Activated CD4-positive, alpha-beta T cell treated with anti-CD3 and anti-CD28 coated beads for 36 hours (primary cell): ENCODE results near the gene DISP3. TPM values are rescaled to one million over a fixed set of nuclear protein-coding genes. Genes with fewer than 3 reads are reported as not detected.

Experiments
- ATAC-seq: fragments of 200-7000 bp; cut with Tn5 transposase; one replicate; pipeline ENCODE4 v1.10.0; 2021; ENCODE audit warnings: mild to moderate bottlenecking, moderate library complexity
- CTCF ChIA-PET: fragments of 350-600 bp; sonication (Branson Sonifier 250); formaldehyde crosslinking; loops from one replicate; lab custom pipeline; 2021; ENCODE audit warnings: antibody characterized with exemption; lab: Charles Lee
- POLR2A ChIA-PET: fragments of 350-600 bp; sonication (Branson Sonifier 250); formaldehyde crosslinking; loops from one replicate; lab custom pipeline; 2021; ENCODE audit warnings: antibody characterized with exemption, inconsistent platforms; lab: Charles Lee
- DNase-seq: peaks from one replicate; pipeline ENCODE4 v3.0.0-alpha.2; 2020
- H3K27ac Mint-ChIP-seq: one replicate; pipeline ENCODE4 v1.8.0; 2021; ENCODE audit warnings: mixed read lengths
- H3K27me3 Mint-ChIP-seq: one replicate; pipeline ENCODE4 v1.8.0; 2021; ENCODE audit warnings: mixed read lengths
- H3K36me3 Mint-ChIP-seq: one replicate; pipeline ENCODE4 v1.8.0; 2021; ENCODE audit warnings: low read depth, mixed read lengths
- H3K4me1 Mint-ChIP-seq: one replicate; pipeline ENCODE4 v1.8.0; 2021; ENCODE audit warnings: mixed read lengths
- H3K4me3 Mint-ChIP-seq: one replicate; pipeline ENCODE4 v1.8.0; 2021; ENCODE audit warnings: mild to moderate bottlenecking, moderate library complexity, mixed read lengths
- H3K9me3 Mint-ChIP-seq: one replicate; pipeline ENCODE4 v1.8.0; 2021; ENCODE audit warnings: low read depth, mixed read lengths
- intact Hi-C, 2 experiments: fragments of 100-400 bp; cut with DNase I in 1 of 2; cut with micrococcal nuclease in 1 of 2; formaldehyde crosslinking; loops; one replicate each; pipeline versions ENCODE4 v1.14.2 to v1.15.1; 2022 to 2024; cut with DNase I, micrococcal nuclease
- total RNA-seq, 2 experiments: library from RNA; stranded (reverse); gene quantifications; one replicate each; pipeline ENCODE4 v1.2.3, GENCODE V29; 2021

Gene DISP3
- total RNA-seq, 2 experiments from 2014 or later: 0.55 to 0.58 TPM

DNA sequence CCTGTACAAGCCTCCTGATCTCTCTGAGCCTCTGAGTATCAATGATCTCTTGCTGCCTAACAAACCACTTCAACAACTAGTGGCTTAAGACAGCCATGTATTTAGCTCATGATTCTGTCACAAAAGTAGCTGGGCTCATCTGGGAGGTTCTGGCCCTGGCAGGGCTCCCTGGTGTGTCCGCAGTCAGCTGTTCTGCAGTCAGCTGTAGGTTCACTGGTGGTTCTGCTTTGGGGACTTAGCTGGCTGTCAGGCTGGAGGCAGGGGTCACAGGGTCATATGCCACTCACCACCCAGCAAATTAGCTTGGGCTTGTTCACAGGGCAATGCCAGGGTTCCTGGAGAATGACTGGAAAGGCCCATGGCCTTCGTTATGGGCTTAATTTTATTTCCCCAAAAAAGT lies 64.8 kb downstream of the DISP3 start:
- ChIA-PET CTCF (no interaction called here), POLR2A (interaction anchor here (0.6 kb wide), 1 partner anchor 181 kb away, joined by 3 read pairs; no protein-coding TSS in a partner anchor)
- Mint-ChIP-seq H3K27me3 (peaks cover 3% of the 10 kb centered on the region), H3K27ac (no peak overlapping the region), H3K4me1 (no peaks in the 10 kb centered on the region), H3K4me3 (no peak overlapping the region), H3K36me3 (no peaks in the 10 kb centered on the region), H3K9me3 (no peaks in the 10 kb centered on the region)
- ATAC-seq: no peak
- intact Hi-C loops: no loop called here
- no peak for DNase-seq

DNA sequence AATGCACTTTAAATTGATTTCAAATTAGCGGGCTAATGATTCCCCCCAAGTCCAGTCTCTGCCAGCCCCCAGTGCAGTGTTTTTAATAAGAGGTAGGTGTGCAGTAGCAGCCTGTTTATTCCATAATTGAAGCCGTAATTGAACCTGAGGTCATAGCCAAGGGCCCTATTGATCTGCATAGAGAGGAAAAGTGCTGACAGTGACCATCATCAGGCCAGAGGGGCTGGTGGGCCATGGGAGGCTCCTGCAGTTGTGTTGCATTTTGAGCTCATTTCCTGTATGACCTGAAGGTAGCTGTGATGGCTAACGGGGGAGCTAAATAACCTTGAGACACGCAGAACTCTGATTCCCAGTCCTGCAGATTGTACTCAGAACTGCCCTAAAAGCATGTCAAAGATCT lies 67.5 kb downstream of the DISP3 start:
- H3K27ac Mint-ChIP-seq: no peak overlapping the region
- H3K4me3 Mint-ChIP-seq: no peak overlapping the region
- ATAC-seq (no peak), DNase-seq (no peak)
- no peaks in the 10 kb centered on the region for H3K36me3 Mint-ChIP-seq
- no peaks in the 10 kb centered on the region for H3K4me1 Mint-ChIP-seq
- ChIA-PET CTCF (interaction anchor here (0.9 kb wide), 1 partner anchor 99 kb away, joined by 3 read pairs; no protein-coding TSS in a partner anchor), POLR2A (no interaction called here)
- H3K9me3 Mint-ChIP-seq: no peaks in the 10 kb centered on the region
- peaks cover 14% of the 10 kb centered on the region for H3K27me3 Mint-ChIP-seq
- intact Hi-C loops: no loop called here

DNA sequence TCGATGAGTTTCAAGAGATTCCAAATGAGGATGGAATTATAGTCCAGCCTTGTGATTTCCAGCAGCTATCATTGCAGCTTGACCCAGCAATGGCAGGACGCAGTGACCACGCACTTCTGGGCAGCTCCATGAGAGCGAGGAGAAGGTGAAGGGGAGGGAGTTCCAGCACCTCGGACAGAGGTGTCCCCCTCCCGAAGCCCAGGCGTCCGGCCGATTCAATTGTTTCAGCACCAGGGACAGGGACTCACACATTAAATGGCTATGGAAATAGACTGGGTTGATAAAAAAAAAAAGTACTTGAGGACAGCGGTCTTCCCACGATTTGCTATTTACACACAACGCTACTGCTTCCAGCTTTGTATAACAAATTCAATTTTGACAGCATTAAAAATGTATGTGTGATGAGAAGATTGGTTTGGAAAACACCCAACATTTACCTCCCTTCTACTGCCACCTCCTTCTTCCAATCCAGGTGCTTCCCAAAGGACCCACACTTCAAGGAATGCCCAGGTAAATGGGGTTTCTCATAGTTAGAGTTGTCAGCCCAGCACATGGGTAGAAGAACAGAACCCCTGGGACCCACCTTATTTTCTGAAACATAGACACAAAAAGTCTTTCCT lies 71.8 kb downstream of the DISP3 start:
- Mint-ChIP-seq H3K4me1 (no peaks in the 10 kb centered on the region), H3K27me3 (peaks cover 43% of the 10 kb centered on the region), H3K27ac (no peak overlapping the region), H3K4me3 (no peak overlapping the region), H3K36me3 (no peaks in the 10 kb centered on the region), H3K9me3 (no peaks in the 10 kb centered on the region)
- intact Hi-C loops: no loop called here
- POLR2A ChIA-PET: no interaction called here
- CTCF ChIA-PET: interaction anchor here (0.7 to 1.3 kb wide), 3 partner anchors 22 to 55 kb away, joined by 3 to 4 read pairs (median 3); no protein-coding TSS in a partner anchor
- peak; percentile 70 for DNase-seq
- no peak for ATAC-seq

DNA sequence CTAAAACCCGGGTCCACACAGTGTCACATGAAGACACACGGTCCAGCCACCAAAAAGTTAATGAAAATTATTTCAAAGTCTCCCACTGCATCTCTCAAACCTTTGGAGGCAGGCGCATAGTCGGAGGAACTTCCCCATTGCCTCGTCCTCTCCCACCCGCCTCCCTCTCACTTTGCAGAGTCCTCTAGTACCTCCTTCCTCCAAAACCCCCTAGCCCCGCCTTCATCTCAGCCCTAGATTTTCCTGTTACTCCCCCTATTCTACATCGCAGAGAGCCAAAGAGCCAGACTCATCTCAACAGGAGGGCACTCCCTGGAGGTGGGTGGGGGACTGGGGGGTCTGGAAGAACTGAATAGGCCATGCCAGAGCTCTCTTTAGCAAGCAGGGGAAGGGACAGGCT lies 79.3 kb downstream of the DISP3 start:
- H3K36me3 Mint-ChIP-seq: no peaks in the 10 kb centered on the region
- no peaks in the 10 kb centered on the region for H3K9me3 Mint-ChIP-seq
- H3K4me3 Mint-ChIP-seq: no peak overlapping the region
- DNase-seq (no peak), ATAC-seq (no peak)
- H3K4me1 Mint-ChIP-seq: no peaks in the 10 kb centered on the region
- no peak overlapping the region for H3K27ac Mint-ChIP-seq
- ChIA-PET CTCF (no interaction called here), POLR2A (no interaction called here)
- intact Hi-C loops: no loop called here
- peaks cover 43% of the 10 kb centered on the region for H3K27me3 Mint-ChIP-seq

DNA sequence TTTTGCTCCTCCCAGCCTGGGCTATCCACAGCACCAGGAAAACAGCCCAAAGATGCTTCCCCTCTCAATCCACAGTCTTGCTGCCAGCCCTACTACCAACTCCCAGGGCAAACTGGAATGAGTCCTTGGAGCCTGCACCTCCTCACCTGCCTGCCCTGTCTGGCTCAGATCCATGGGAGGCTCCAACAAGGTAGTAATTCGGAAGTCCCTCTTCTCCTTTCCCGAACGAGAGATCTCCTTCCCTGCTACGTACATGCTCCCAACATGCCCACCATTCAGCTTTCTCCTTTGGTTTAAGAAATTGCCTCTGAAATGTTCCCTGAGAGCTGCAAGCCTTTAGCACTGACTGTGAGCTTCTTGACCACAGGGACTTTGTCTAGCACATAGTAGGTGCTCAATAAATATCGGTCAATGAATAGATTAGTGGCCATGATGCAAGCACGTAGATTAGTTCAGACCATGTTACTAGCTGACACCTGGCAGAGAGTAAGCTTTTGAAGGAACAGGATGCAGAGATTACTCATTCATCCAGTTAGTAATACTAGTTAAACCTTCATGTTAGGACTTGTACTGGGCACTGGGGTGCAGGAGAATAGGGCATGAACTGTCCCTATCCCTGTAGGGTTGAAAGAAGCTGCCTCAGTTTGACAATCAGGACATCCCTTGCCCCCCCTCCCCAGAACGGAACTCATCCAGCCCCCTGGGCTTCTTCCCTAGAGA lies 80.1 kb downstream of the DISP3 start:
- intact Hi-C loops: no loop called here
- no peak overlapping the region for H3K27ac Mint-ChIP-seq
- no peaks in the 10 kb centered on the region for H3K4me1 Mint-ChIP-seq
- ChIA-PET CTCF (interaction anchor here (1.8 kb wide), 1 partner anchor 11 kb away, joined by 8 read pairs; no protein-coding TSS in a partner anchor), POLR2A (no interaction called here)
- DNase-seq (no peak), ATAC-seq (no peak)
- no peak overlapping the region for H3K4me3 Mint-ChIP-seq
- peaks cover 36% of the 10 kb centered on the region for H3K27me3 Mint-ChIP-seq
- H3K9me3 Mint-ChIP-seq: no peaks in the 10 kb centered on the region
- no peaks in the 10 kb centered on the region for H3K36me3 Mint-ChIP-seq

DNA sequence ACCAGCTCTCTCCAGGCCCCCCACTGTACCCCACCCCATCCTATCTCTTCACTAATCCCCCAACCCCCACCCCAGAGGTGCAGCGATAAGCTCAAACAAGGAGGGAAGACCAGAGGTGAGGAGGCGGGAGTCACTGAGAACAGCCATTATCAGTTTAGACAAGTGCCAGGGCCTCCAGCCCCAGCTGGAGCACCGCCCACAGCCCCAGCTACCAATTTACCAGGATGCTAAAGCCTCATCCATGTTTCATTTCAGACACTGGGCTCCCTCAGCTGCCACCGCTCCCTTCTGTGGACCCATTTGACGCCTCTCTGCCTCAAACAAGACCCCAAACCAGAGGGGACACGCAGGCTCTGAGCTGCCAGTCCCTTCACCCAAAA lies 80.6 kb downstream of the DISP3 start:
- Mint-ChIP-seq H3K4me3 (no peak overlapping the region), H3K27ac (no peak overlapping the region), H3K27me3 (peaks cover 31% of the 10 kb centered on the region), H3K4me1 (no peaks in the 10 kb centered on the region), H3K36me3 (no peaks in the 10 kb centered on the region), H3K9me3 (no peaks in the 10 kb centered on the region)
- ATAC-seq: no peak
- ChIA-PET CTCF (interaction anchor here (1.8 kb wide), 1 partner anchor 11 kb away, joined by 8 read pairs; no protein-coding TSS in a partner anchor), POLR2A (no interaction called here)
- intact Hi-C loops: no loop called here
- DNase-seq: no peak

DNA sequence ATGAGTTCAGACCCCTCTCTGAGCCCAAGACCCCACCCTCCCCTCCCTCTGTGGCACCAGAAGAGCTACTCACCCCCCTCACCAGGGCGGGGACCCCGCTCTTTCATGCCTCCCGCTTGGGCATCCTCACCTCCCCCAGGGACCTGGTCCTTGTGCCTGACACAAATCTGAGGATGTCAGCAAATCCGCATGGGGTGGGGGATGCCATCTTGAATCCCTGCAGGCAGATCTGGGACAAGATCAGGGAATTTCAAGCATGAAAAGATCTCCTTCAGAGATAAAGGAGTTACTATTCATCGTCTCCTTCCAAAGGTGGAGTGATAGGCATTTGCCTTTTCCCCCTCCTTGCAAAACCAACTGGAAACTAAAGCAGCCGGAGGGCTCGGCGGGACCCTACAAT lies 81.1 kb downstream of the DISP3 start:
- CTCF ChIA-PET: interaction anchor here (1.8 kb wide), 1 partner anchor 10 kb away, joined by 8 read pairs; no protein-coding TSS in a partner anchor
- POLR2A ChIA-PET: no interaction called here

DNA sequence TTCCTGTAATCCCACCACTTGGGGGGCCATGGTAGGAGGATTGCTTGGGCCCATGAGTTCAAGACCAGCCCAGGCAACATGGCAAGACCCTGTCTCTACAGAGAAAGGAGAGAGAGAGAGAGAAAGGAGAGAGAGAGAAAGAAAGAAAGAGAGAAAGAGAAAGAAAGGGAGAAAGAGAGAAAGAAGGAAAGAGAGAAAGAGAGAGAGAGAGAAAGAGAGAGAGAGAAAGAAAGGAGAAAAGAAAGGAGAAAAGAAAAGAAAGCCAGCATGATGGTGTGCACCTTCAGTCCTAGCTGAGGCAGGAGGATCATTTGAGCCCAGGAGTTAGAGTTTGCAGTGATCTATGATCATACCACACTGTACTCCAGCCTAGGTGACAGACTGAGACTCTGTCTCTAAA lies 82.8 kb downstream of the DISP3 start:
- no peaks in the 10 kb centered on the region for H3K9me3 Mint-ChIP-seq
- DNase-seq (no peak), ATAC-seq (no peak)
- intact Hi-C loops: no loop called here
- no peaks in the 10 kb centered on the region for H3K4me1 Mint-ChIP-seq
- CTCF ChIA-PET: no interaction called here
- H3K27ac Mint-ChIP-seq: no peak overlapping the region
- H3K36me3 Mint-ChIP-seq: no peaks in the 10 kb centered on the region
- H3K4me3 Mint-ChIP-seq: no peak overlapping the region
- POLR2A ChIA-PET: no interaction called here
- H3K27me3 Mint-ChIP-seq: peaks cover 17% of the 10 kb centered on the region

More for the DNA sequence above, 81.1 kb downstream of the DISP3 start:
- no peak overlapping the region for H3K27ac Mint-ChIP-seq
- H3K27me3 Mint-ChIP-seq: peaks cover 27% of the 10 kb centered on the region
- no peaks in the 10 kb centered on the region for H3K9me3 Mint-ChIP-seq
- no peak overlapping the region for H3K4me3 Mint-ChIP-seq
- no peaks in the 10 kb centered on the region for H3K36me3 Mint-ChIP-seq
- DNase-seq (no peak), ATAC-seq (no peak)
- H3K4me1 Mint-ChIP-seq: no peaks in the 10 kb centered on the region
- intact Hi-C loops: no loop called here

DNA sequence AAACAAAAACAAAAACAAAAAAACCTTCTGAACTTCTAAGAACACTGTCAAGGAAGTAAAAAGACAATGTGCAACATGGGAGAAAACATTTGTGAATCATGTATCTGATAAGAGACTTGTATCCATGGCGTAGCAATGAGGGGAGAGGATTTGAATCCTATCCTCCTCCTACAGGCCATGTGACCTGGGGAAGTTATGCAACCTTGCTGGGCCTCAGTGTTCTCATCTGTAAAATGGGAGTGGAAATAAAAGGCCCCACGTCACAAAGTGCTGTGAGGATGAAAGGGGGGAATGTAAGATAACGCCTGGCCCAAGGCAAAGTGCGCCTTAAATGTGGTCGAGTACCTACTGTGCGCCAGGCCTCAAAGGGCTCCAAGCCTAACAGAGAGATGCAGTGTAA lies 83.7 kb downstream of the DISP3 start:
- peaks cover 15% of the 10 kb centered on the region for H3K27me3 Mint-ChIP-seq
- H3K9me3 Mint-ChIP-seq: no peaks in the 10 kb centered on the region
- CTCF ChIA-PET: interaction anchor here (1.3 kb wide), 1 partner anchor 10 kb away, joined by 4 read pairs; no protein-coding TSS in a partner anchor
- no peaks in the 10 kb centered on the region for H3K4me1 Mint-ChIP-seq
- DNase-seq (no peak), ATAC-seq (no peak)
- POLR2A ChIA-PET: no interaction called here
- H3K36me3 Mint-ChIP-seq: no peaks in the 10 kb centered on the region
- no peak overlapping the region for H3K27ac Mint-ChIP-seq
- intact Hi-C loops: no loop called here
- H3K4me3 Mint-ChIP-seq: no peak overlapping the region

DNA sequence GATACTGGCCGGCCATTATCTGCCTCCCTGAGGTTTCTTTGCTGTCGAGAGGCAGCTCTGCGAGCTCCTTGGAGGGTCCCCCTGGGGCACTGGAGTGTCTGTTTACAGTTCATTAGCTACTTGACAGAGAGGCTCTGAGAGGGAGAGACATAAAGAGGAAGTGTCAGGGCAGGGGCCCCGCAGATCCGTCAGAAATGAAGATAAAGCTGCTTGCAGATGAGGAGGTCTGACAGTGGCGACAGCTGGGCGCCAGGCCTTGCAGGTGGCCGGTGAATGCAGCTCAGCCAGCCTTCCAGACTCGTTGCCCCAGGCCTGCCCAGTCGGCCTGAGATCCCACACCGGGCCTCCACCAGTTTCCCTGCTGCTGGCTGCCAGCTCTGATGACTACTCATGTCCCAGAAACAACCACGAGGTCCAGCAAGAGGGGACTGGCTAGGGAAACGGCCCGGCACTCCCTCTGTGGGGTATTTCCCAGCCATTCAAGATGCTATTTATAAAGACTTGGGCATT lies 84.7 kb downstream of the DISP3 start:
- ChIA-PET POLR2A (no interaction called here), CTCF (interaction anchor here (0.6 kb wide), 2 partner anchors 76 to 156 kb away, joined by 3 to 4 read pairs; no protein-coding TSS in a partner anchor)
- Mint-ChIP-seq H3K27me3 (peaks cover 13% of the 10 kb centered on the region), H3K27ac (no peak overlapping the region), H3K4me1 (no peaks in the 10 kb centered on the region), H3K36me3 (no peaks in the 10 kb centered on the region), H3K4me3 (no peak overlapping the region), H3K9me3 (no peaks in the 10 kb centered on the region)
- DNase-seq: no peak
- intact Hi-C loops: no loop called here
- no peak for ATAC-seq

DNA sequence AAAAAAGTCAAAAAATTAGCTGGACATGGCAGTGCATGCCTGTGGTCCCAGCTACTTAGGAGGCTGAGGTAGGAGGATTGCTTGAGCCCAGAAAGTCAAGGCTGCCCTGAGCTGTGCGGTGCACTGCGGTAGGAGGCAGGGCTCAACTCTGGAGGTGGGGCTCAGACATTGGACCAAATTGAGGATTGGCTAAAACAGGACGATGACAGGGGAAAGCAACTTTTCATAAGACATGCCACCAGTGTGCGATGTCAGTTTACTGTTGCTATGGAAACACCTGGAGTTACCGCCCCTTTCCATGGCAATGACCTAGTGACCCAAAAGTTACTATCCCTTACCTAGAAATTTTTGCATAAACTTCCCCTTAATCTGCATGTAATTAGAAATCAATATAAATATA lies 85.3 kb downstream of the DISP3 start:
- ChIA-PET CTCF (interaction anchor here (0.6 kb wide), 2 partner anchors 76 to 199 kb away, joined by 3 read pairs; no protein-coding TSS in a partner anchor), POLR2A (no interaction called here)
- H3K9me3 Mint-ChIP-seq: no peaks in the 10 kb centered on the region
- no peaks in the 10 kb centered on the region for H3K4me1 Mint-ChIP-seq
- intact Hi-C loops: no loop called here
- no peaks in the 10 kb centered on the region for H3K36me3 Mint-ChIP-seq
- peaks cover 8% of the 10 kb centered on the region for H3K27me3 Mint-ChIP-seq
- DNase-seq: no peak
- H3K27ac Mint-ChIP-seq: no peak overlapping the region
- ATAC-seq: no peak
- no peak overlapping the region for H3K4me3 Mint-ChIP-seq
